HG02588 (cell line): ENCODE data around the gene G3BP1.
"Not testable (repeated sequence)": the region's sequence is repeated elsewhere in the genome, so short reads cannot be mapped to it uniquely, and the experiment has no call there.

ENCODE experiments used
- ATAC-seq: cut with Tn5 transposase; IDR thresholded peaks from one replicate; pipeline ENCODE4 v1.9.1; 2021; ENCODE audit warnings: mild to moderate bottlenecking, moderate library complexity; ENCODE audit not compliant: unreplicated experiment

The G3BP1 gene

GRCh38 chr5:151855701-151856100, 83.9 kb downstream of the G3BP1 start:
- ATAC-seq, result no peak

GRCh38 chr5:151856861-151857260, 85.1 kb downstream of the G3BP1 start:
- ATAC-seq, result no peak

DNA sequence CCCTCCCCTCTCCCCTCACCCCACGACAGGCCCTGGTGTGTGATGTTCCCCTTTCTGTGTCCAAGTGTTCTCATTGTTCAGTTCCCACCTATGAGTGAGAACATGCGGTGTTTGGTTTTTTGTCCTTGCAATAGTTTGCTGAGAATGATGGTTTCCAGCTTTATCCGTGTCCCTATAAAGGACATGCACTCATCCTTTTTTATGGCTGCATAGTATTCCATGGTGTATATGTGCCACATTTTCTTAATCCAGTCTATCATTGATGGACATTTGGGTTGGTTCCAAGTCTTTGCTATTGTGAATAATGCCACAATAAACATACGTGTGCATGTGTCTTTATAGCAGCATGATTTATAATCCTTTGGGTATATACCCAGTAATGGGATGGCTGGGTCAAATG, 89.1 kb downstream of the G3BP1 start:
- ATAC-seq, result not testable (repeated sequence)
